Pons (tissue), 1 donor: Measurements from ENCODE around the gene ALDH3A1.

Experiments
- DNase-seq: peaks from one replicate; pipeline ENCODE4 v3.0.0-alpha.2; 2016; ENCODE audit warnings: low spot score

ALDH3A1 gene

DNA sequence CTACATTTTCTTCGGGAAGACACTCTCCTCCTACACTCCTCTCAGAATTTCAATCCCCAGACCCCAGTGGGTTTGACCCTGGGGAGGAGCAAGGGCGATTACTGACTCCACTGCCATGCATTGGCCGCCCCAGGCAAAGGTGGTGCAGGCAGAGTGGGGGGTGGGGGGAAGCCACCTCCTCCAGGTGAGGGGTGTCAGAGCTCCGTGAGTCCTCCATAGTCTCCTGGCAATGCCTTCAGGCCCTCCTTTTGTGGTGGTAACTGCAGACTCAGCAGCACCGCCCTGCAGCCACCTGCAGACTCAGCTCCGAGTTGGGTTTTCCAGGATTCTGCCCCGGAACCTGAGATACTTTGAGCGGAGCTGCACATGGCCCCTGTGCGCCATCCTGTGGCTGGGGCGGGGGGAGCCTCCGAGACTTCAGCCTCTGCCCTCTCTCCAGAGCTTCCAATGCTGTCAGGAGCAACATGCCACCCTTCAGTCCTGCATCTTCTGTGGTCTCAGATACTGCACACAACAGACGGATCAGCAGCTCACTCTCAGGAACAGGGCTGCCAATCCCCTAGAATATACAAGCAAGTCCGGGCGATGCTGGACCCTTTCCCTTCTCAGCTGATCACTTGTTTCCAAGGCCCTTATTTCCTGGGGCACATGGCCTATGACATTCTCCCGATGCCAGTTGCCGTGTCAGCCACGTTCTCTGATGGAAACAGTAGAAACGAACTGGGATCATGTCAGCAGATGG lies 29.3 kb downstream of the ALDH3A1 start:
- DNase-seq: no peak

DNA sequence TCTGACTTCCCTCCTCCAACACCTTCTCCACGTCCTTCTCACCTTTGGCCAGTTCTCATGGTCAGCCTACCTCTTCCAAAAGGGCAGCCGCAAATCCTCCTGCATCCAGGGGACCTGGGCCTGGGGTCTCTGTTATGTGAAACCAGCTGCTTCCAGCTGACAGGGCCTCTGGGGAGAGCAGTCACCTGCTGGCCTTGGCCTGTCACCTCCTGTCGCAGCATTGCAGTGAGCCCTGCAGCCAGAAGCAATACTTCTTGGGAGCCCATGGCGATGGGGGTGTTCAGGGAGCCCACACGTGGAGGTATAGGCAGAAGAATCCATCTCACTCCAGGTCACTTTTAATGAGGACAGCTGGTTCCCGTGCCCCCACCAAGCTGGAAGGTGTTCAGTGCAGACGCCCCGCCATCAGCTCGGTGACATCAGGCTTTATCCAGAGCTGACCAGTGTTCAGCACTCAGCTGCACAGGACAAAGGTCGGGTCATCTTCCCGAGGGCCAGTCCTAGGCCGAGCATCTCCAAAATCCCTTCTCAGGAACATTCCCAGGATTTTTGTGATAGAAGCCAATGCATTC lies 30.0 kb downstream of the ALDH3A1 start:
- no peak for DNase-seq

DNA sequence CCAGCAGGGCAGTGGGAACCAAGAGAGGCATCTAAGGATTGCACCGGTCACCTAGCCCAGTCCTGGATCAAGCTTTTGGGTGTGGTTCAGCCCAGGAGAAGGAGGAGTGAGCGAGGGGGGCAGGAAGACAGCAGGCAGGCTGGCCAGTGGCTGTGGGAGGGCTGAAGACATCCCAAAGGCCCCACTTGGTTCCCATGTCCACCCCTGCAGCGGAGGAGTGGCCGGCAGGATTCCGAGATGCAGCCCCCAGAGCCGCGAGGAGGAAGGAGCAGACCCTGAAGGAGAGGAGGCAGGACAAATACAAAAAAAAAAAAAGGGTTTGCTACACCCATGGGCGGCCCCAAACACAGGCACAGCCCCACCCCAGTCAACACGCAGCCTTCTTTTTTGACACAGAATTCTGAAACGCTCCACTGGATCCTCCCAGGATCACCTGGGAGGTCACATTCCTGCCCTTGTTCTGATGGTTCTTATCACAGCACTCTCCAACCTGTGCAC lies 30.6 kb downstream of the ALDH3A1 start:
- no peak for DNase-seq

DNA sequence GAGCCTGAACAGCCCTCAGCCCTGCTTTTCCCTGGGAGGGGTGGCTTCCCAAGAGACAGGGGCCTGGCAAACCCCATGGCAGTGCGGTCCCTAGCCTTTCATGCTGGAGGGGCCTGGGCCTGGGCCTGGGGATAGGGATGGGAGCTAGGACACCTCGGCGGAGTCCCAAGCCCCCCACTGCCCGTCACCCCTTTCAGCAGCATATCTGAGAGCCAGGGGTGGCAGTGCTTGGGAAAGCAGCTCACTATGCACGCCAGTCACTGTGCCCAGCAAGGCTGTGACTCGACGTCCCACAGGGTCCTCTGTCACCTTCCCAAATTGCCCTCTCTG lies 31.1 kb downstream of the ALDH3A1 start:
- no peak for DNase-seq

DNA sequence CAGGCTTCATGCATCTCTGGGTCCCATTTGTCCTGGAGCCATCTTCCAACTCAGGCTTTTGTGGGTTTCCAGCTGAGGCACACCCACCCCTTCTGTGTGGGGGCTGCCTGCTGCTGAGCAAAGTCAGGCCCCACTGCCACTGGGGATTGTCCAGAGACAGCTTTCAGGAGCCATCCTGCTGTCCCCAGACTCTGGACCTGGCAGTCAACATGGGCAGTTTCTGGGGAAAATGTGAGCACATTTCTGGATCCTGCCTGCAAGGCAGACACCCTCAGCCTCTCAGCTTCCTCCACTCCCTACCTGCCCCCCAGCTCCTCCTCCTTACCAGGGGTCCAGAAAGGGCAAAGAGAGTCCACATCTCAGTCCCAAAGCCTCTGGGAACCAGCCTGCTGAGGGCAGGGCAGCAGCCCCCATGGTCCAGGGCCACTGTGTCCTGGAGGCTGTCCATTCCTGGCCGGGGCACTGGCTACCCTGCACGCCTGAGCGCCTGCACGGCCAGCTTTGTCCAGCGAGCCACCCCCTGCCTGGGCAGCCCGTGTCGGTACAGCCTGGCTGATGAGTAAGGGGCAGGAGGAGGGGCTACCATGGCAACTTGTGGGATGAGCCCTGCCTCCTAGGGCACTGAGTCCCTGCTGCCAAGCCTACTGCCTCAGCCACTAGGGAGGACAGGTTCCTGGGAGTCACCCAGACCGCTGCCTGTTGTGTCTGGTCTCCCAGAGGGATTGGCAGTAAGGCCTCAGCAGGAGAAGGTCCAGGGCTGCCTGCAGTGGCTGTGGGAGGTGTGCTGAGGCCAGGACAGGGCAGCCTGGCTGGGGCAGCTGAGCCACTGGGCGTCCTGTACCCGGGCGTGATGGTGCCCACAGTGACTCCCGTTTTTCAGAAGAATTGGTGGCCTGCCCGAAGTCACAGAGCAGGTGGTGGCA lies 31.7 kb downstream of the ALDH3A1 start, which contains the start of gene SLC47A2:
TSS of gene SLC47A2 (minus strand) at position 477 of the 923 bp plus-strand sequence. CDS start at position 448, 29 bp downstream.
- no peak for DNase-seq

DNA sequence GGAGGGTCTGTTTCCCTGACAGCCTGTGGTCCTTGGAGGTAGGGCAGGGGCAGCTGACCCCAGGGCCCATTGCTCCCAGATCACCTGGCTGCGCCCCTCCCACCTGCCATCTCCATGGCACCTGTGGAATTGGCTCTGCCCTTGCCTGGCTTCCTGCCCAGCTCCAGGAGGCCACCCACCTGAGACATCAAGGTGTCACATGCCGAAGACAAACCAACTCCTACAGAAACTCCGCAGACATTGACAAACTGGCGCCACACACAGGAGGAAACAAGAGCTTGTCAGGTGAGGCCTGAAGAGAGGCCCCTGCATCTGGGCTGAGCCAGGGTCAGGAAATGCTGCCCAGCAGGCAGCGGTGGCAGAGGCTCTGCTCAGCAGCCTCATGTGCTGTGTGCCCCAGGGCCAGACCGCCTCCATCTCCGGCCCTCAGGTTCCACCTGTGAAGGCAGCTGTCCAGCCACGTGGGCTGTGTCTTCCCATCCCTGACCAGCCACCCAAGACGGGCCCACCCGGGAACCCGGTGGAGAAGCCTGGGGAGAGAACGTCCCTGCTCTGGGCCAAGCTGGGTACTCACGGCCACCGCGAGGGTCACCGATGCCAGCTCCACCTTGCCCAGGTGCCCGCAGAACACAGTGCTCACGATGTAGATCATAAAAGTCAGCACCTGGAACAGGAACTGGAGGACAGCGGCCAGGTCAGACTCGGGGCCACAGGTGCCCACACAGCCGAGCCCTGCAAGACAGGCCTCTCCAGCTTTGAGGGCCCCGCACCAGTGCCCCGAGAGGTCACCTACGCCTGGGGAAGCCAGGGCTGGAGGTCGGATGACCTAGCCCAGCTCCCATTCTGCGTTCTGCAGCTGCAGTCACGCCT lies 33.3 kb downstream of the ALDH3A1 start:
- no peak for DNase-seq

DNA sequence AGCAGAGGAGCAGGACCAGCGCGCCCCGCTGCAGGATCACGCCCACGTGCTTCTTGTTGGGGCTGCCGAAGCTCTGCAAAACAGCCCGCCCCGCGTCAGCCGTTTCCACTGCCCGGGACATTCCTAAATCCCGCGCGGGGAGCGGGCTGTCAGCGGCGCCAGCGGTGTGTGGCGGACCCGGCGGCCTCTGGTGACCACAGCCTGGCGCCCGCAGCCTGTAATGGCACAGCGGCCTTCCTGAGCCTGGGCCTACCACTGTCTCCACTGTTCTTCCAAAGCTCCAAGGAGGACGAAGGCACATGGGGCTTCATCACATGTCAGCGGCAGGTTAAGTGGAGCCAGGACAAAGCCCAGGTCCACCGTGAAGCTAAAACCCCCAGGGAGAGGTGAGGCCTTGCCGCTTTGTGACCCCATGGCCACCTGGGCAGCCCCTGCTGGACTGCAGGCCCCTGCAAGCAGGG lies 34.2 kb downstream of the ALDH3A1 start:
- DNase-seq: no peak

DNA sequence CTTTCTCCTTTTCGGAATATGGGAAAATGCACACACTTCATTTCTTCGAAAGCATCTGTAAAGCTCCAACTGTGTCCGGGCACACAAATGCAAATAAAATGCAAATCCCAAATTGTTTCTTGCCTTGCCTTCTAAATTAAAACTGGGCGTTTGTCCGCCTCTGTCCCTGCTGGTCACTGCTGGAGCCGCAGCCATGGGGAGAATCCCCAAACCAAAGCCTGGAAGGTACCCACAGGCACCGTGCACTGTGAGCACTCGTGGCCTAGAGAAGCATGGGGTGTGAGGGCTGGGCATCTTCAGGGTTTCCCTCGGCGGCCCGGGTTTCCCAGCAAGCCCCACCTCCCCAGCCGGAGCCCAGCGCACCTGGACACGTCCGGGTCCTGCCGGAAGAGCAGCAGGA lies 34.6 kb downstream of the ALDH3A1 start:
- no peak for DNase-seq

DNA sequence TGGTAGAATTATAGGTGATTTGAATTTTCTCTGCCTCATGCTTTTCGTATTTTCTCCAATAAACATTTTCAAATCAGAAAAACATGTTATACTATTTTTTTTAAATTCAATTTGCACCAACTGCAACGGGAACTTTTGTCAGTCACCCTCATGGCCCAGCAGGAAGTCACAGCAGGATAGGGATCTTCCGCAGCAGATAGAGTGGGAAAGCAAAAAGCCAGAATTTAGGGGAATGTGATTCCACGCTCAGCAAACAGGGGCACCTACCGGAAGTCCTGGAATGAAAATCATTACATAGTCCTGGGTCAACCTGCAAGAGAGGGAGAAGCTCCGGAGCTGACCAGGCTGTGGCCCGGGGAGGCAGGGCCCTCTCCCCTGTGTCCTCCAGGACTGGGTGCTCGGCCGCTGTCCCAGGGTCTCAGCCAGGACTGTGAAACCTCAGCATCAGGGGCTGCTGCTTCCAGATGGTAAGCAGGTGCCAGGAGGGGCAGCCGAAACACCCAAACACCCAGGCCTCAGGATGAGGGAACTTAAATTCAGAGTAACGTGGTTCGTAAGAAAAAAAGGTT lies 35.6 kb downstream of the ALDH3A1 start:
- no peak for DNase-seq

DNA sequence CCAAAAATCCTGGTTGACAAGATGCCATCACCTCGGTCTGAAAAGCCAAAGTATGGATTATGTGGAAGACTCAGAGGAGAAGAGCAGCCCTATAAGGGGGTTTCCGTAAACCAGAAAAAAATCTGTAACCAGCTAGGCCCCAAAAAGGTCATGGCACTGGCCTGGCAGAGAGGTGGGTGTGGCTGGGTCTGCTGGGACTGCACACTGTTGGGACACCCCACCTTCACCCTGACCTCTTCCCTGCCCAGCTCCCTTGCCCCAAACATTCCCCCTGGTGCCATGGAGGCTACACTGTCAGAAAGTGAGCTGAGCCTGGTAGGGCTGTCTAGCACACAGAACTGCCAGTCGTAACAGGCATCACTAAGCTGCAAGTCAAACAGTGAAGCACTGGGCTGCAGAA lies 38.3 kb downstream of the ALDH3A1 start:
- DNase-seq: no peak

DNA sequence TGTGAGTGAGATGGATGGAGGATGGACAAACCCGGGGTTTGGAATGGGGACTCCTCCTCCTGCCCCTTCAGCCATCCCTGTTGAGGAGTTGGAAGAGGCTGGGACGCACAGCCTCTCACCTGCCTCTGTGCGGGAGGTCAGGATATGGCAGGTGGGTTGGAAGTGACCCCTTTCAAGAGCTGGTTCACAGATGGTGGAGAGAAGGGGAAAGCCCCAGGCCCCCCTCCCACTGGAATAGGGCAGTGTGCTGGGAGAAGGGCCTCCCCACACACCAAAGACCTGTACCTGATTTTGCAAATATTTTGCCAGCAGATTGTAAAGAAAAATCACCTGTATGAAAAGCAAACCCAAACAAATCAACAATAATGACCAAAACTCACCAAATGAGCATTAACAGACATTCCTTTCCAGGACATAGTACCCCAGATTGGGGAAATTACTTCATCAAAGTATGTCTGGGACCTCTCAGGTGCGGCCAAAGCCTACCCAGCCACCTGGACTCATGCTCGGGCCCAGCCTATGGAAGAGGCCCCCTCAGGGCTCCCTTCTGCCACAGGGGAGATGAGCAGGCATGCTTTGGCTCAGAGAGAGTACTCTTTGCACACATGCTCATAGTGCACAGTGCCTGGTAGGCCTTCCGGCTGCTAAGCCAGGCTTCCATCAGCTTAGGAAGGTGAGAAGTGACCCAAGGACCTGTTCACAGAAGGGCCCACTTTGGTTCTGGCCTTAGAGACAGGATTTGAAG lies 39.5 kb downstream of the ALDH3A1 start:
- DNase-seq: no peak

DNA sequence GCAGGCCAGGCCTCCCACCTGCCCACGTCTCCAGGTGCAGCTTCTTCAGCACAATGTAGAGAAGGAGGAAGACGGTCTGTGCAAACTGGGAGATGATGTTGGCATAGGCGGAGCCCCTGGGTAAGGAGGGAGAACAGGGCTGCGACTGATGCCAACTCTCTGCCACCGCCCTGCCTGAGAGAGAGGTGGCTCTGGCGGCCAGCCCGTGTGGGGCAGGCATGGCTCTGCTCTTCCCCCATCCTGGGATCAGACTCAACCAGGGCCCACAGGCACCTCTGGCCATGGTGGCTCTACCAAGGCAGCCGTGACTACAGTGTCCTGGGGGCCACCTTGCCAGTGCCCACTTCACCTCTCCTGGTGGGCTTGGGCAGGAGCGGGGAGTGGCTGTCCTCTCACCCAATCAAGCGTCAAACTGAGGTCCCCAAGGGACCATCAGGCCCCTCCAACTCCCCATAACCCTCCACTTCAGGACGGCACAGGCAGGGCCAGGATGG lies 40.3 kb downstream of the ALDH3A1 start:
- DNase-seq: no peak

DNA sequence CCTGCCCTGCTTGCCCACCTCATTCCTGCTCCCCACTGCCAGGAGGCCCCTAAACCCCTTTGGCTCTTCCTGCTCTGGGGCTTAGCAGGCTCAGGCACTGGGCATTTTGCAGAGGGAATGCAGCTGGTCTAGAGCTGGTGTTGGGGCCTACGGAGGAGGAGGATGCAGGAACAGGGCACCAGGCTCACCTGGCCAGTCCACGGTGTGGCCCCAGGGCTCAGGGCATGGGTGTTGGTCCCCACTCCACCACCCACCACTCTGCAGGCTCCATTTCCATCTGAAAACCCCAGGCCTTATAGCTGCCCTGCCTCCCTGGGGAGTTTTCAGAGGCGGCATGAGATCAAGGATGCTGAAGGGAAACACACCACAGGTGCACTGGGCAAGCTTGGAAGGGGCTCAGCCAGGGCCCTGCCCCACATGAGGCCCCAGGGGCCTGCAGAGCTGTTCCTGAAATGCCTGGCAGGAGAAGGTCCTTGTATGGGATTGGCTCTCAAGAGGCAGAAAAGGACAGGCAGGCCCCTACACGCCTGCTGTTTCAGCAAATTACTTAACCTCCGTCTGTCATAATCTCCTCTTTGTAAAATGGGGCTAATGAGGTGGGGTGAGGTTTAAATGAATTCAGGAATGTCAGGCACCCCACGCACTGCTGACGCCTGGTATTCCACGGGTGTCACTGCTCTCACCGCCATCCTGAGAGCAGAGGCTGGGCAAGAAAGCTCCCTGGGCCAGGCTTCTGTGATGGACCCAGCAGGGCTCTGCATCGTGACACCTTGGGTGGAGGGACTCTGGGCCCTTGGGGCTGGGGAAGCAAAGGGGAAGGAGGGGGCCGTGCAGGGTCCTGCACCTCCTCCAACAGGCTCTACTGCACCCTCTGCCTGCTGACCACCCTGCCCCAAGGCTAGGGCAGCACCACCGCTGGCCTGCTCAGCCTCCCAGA lies 41.0 kb downstream of the ALDH3A1 start:
- no peak for DNase-seq

DNA sequence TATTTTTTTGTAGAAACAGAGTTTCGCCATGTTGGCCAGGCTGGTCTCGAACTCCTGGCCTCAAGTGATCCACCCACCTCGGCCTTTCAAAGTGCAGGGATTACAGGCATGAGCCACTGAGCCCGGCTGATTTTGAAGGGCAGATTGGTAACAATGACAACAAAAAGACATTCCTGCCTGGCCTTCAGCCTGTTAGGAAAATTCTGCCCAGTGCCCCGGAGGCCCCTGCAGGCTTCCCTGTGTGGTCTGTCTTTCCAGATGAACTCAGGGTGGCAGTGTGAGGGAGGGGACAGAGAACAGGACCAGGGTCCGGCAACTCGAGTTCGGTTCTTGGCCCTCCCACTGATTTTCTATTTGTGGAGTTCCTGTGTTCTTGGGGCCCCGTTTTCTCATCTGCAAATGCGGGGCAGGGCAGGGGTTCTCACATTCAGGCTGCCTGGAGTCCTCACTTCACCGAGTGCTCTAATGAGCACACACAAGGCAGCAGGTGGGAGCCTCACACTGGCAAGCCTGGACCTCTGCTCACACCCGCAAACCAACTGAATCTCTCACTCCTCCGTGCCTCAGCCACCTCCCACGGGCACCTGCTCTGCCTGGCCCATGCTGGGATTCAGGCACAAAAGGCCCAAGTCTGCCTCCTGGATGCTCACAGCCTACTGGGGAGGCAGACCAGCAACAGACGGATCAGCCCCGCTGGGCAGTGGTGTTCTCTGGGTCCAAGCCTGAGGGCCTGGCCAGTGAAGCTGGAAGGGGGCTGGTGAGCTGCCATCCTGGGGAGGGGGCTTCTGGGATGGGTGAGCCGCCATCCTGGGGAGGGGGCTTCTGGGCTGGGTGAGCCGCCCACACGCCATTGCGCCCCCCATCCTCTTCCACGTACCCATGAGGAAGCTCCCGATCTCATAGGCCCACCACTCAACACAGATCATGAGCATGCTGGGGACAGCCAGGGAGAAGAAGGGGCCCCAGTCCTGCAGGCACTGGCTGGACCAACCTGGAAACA lies 42.0 kb downstream of the ALDH3A1 start:
- no peak for DNase-seq

DNA sequence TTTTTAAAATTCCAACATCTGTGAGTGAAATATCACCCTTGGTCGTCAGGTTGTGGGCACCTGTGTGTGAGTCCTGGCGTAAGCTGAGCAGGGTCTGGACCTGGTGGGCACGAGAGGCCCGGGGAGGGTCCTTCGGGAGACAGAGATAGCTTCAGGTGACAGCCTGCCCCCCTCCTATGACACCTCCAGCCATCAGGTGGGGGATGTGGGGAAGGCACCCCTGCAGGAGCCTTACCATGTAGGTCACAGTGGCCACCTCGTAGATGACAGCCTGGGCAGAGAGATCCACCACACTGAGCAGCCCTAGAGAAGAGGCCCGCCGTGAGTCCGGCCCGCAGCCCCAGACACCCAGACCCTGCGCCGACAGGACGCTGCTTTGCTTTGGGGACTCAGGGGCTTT lies 42.9 kb downstream of the ALDH3A1 start:
- DNase-seq: no peak

DNA sequence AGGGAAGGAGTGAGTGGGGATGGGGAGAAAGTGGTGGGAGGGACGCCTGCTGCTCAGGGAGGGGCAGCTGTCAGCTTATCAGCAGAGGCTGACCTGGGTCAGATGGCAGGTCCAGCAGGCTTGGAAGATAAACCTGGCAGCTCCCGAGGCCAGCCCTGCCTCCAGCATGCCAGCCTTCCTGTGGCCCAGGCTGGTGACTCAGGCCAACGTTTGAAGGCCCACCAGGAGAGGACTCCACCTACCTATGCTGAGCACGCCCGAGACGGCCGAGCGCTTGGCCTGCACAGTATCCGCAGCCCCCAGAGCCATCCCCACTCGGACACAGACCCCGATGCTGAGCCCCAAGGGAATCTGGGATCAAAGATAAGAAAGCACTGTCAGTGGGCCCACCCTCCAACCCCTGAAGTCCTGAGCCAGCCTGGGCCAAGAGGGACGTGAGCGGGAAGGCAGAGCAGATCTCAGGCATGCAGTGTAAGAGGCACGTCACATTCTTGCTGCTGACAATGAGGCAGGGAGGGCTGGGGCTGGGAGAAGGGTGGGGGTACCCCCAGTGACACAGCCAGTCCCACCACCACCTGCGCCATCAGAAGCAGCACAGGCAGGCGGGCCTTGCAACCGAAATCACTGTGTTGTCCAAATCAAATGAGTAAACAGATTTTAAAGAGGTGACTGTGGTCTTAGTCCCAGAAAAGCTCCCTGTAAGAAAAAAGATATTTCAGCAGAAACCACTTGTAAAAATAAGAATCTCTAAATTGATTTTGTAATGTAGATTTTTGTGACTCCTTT lies 44.1 kb downstream of the ALDH3A1 start:
- no peak for DNase-seq
